ENCODE measurements around the gene GTF2I. TPM values are rescaled to one million over a fixed set of nuclear protein-coding genes. Genes with fewer than 3 reads are reported as not detected.

Gene GTF2I
- total RNA-seq, 2 experiments from 2014 or later, result 105 to 109 TPM

GRCh38 chr7:74623135-74623534, 34.4 kb upstream of the GTF2I start:
- H3K4me1 ChIP-seq (ENCODE audit: insufficient read depth, low read length), result peaks cover 4% of the 10 kb centered on the region
- H3K36me3 ChIP-seq (ENCODE audit: insufficient read depth, low read length), result no peaks in the 10 kb centered on the region
- no peaks in the 10 kb centered on the region for H3K9me3 ChIP-seq (ENCODE audit: control insufficient read depth in 1 of 2, insufficient read depth in 1 of 2, low read length in 2 of 2)
- H3K27me3 Mint-ChIP-seq, result no peaks in the 10 kb centered on the region
- H3K4me1 Mint-ChIP-seq (ENCODE audit: low read depth), result no peaks in the 10 kb centered on the region
- DNase-seq (no peak), ATAC-seq (ENCODE audit: poor library complexity) (no peak)
- H3K27me3 ChIP-seq (ENCODE audit: control insufficient read depth in 1 of 2, insufficient read depth in 2 of 2, low read length in 2 of 2), result no peaks in the 10 kb centered on the region
- ChIA-PET CTCF (interaction anchor here (0.6 kb wide), 1 partner anchor 418 kb away, joined by 3 read pairs; no protein-coding TSS in a partner anchor), POLR2A (no interaction called here)
- intact Hi-C loops (cut with DNase I, micrococcal nuclease), result no loop called here
- H3K9me3 Mint-ChIP-seq, result no peaks in the 10 kb centered on the region
- no peak overlapping the region for H3K27ac Mint-ChIP-seq
- H3K36me3 Mint-ChIP-seq (ENCODE audit: low read depth), result no peaks in the 10 kb centered on the region
- no peak overlapping the region for H3K4me3 ChIP-seq (ENCODE audit: low read length)
- TF ChIP-seq, protein P1, sequence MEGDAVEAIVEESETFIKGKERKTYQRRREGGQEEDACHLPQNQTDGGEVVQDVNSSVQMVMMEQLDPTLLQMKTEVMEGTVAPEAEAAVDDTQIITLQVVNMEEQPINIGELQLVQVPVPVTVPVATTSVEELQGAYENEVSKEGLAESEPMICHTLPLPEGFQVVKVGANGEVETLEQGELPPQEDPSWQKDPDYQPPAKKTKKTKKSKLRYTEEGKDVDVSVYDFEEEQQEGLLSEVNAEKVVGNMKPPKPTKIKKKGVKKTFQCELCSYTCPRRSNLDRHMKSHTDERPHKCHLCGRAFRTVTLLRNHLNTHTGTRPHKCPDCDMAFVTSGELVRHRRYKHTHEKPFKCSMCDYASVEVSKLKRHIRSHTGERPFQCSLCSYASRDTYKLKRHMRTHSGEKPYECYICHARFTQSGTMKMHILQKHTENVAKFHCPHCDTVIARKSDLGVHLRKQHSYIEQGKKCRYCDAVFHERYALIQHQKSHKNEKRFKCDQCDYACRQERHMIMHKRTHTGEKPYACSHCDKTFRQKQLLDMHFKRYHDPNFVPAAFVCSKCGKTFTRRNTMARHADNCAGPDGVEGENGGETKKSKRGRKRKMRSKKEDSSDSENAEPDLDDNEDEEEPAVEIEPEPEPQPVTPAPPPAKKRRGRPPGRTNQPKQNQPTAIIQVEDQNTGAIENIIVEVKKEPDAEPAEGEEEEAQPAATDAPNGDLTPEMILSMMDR (IDR thresholded peaks at IDR 0.05), result no peak
- no peak overlapping the region for H3K4me3 Mint-ChIP-seq
- H3K27ac ChIP-seq (ENCODE audit: low read depth in 1 of 2, low read length in 2 of 2), result no peak overlapping the region

DNA sequence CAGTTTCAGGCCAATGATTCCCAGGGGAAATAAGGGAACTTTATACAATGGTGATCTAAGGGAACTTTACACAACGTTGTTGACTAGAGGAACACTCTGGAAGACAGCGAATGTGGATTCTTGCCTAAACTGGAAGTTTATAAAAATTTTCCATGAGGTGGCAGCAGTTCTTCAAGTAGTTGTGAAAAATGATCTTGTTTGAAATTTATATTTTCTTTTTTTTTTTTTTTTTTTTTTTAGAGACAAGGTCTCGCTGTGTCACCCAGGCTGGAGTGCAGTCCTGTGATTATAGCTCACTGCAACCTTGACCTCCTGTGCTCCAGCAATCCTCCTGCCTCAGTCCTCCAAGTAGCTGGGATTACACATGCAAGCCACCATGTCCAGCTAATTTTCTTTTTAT, 32.1 kb upstream of the GTF2I start:
- Mint-ChIP-seq H3K27me3 (no peaks in the 10 kb centered on the region), H3K27ac (no peak overlapping the region), H3K4me1 (ENCODE audit: low read depth) (no peaks in the 10 kb centered on the region), H3K4me3 (no peak overlapping the region), H3K36me3 (ENCODE audit: low read depth) (no peaks in the 10 kb centered on the region), H3K9me3 (no peaks in the 10 kb centered on the region)
- H3K36me3 ChIP-seq (ENCODE audit: insufficient read depth, low read length), result no peaks in the 10 kb centered on the region
- H3K27me3 ChIP-seq (ENCODE audit: control insufficient read depth in 1 of 2, insufficient read depth in 2 of 2, low read length in 2 of 2), result no peaks in the 10 kb centered on the region
- DNase-seq (peak in 4 of 14 experiments; percentile 13 to 55 (median 34)), ATAC-seq (ENCODE audit: poor library complexity) (no peak)
- no peak overlapping the region for H3K4me3 ChIP-seq (ENCODE audit: low read length)
- H3K4me1 ChIP-seq (ENCODE audit: insufficient read depth, low read length), result peaks cover 3% of the 10 kb centered on the region
- intact Hi-C loops (cut with DNase I, micrococcal nuclease), result no loop called here
- H3K9me3 ChIP-seq (ENCODE audit: control insufficient read depth in 1 of 2, insufficient read depth in 1 of 2, low read length in 2 of 2), result no peaks in the 10 kb centered on the region
- H3K27ac ChIP-seq (ENCODE audit: low read depth in 1 of 2, low read length in 2 of 2), result no peak overlapping the region
- ChIA-PET CTCF (interaction anchor here (0.7 kb wide), 2 partner anchors 70 to 1092 kb away, joined by 3 to 4 read pairs; no protein-coding TSS in a partner anchor), POLR2A (no interaction called here)
- TF ChIP-seq, protein P1 (IDR thresholded peaks at IDR 0.05), result peak; percentile 20

DNA sequence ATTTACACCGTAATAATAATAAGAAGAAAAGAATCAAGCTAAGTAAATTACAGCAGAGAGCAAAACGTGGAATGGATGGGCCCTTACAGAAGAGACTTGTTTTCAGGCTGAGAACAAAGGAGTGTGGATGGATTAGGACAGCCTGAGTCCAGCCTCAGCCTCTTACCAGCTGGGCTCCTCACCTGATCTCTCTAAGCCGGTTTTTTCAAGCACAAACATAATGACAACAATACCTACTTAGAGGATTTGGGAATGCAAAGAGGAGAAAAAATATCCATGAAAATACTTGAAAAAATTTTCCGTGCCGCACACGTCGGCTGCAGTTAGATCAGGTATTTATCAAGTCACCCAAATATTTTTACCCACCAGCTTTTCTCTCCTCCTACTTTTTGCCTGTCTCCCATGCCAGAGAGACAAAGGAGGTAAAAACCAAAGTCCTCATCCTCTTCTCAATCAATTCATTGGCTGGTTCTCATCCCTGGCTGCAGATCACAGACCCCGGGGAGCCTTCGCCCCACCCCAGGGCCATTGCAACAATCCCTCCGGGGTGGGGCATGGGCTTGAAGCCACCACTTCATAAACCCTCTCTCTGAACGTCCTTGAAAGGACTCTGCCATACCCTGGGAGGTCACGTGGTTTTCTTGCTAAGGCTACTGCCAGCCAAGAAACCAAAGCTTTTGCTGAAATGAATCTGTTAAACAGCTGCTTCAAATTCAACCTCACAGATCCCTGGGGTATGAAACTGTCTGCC, 29.7 kb upstream of the GTF2I start:
- POLR2A ChIA-PET, result interaction anchor here (1.0 kb wide), 1 partner anchor 29 kb away, joined by 3 read pairs; the partner anchor contains the start of gene GTF2I
- TF ChIP-seq, protein P1 (IDR thresholded peaks at IDR 0.05), result no peak
- H3K9me3 ChIP-seq (ENCODE audit: control insufficient read depth in 1 of 2, insufficient read depth in 1 of 2, low read length in 2 of 2), result no peaks in the 10 kb centered on the region
- Mint-ChIP-seq H3K27ac (no peak overlapping the region), H3K36me3 (ENCODE audit: low read depth) (no peaks in the 10 kb centered on the region), H3K9me3 (no peaks in the 10 kb centered on the region), H3K27me3 (no peaks in the 10 kb centered on the region), H3K4me3 (no peak overlapping the region), H3K4me1 (ENCODE audit: low read depth) (no peaks in the 10 kb centered on the region)
- no peaks in the 10 kb centered on the region for H3K27me3 ChIP-seq (ENCODE audit: control insufficient read depth in 1 of 2, insufficient read depth in 2 of 2, low read length in 2 of 2)
- H3K36me3 ChIP-seq (ENCODE audit: insufficient read depth, low read length), result no peaks in the 10 kb centered on the region
- no peak for ATAC-seq (ENCODE audit: poor library complexity)
- H3K27ac ChIP-seq (ENCODE audit: low read depth in 1 of 2, low read length in 2 of 2), result no peak overlapping the region
- no peak for DNase-seq
- H3K4me1 ChIP-seq (ENCODE audit: insufficient read depth, low read length), result peaks cover 3% of the 10 kb centered on the region
- intact Hi-C loops (cut with DNase I, micrococcal nuclease), result no loop called here
- CTCF ChIA-PET, result interaction anchor here (0.6 kb wide), 1 partner anchor 9 kb away, joined by 3 read pairs; no protein-coding TSS in a partner anchor
- H3K4me3 ChIP-seq (ENCODE audit: low read length), result no peak overlapping the region

Data from CD4-positive, alpha-beta T cell (primary cell).